Endothelial cell of umbilical vein (primary cell): ENCODE measurements around the gene BCAS4. TPM values are rescaled to one million over a fixed set of nuclear protein-coding genes. Genes with fewer than 3 reads are reported as not detected.

Experiments used
- BruUV-seq: library from RNA; stranded (reverse); fragments of 400-500 nt; replicated peaks from 2 replicates; lab custom pipeline; 2021; lab: Mats Ljungman, UMichigan
- CTCF ChIA-PET: fragments of 300-600, 350-600 bp; sonication (Branson Sonifier 250); formaldehyde crosslinking; loops from one replicate; lab custom pipeline; 2021; ENCODE audit warnings: antibody characterized with exemption, inconsistent platforms; lab: Charles Lee
- POLR2A ChIA-PET: fragments of 300-600, 350-600 bp; sonication (Branson Sonifier 250); formaldehyde crosslinking; loops from one replicate; lab custom pipeline; 2021; ENCODE audit warnings: antibody characterized with exemption, inconsistent platforms; lab: Charles Lee
- DNase-seq: peaks from one replicate; pipeline ENCODE4 v3.0.0-alpha.2; 2011; ENCODE audit warnings: low read depth, low spot score
- FAIRE-seq: peaks from 2 replicates; lab custom pipeline; 2011; peaks lifted over from hg19 to GRCh38; lab: Jason Lieb, UNC
- H2AFZ ChIP-seq: 2 replicates; pipeline ENCODE4 v1.6.0; 2012; ENCODE audit warnings: low read depth, low read length, control low read depth, inconsistent platforms
- H3K27ac ChIP-seq: 2 replicates; pipeline ENCODE4 v1.5.1; 2011; ENCODE audit warnings: low read depth, mild to moderate bottlenecking, control low read depth, low read length, moderate library complexity; ENCODE audit not compliant: insufficient read depth
- H3K27me3 ChIP-seq, 2 experiments: 2 replicates each; pipeline versions ENCODE4 v1.6.0 to v1.6.1; 2011; ENCODE audit warnings: low read length in 2 of 2, mixed read lengths in 1 of 2; ENCODE audit not compliant: control insufficient read depth in 2 of 2, insufficient read depth in 2 of 2
- H3K36me3 ChIP-seq, 2 experiments: 2 replicates in 1 of 2; 3 replicates in 1 of 2; pipeline ENCODE4 v1.5.1; 2011; ENCODE audit warnings: low read length in 2 of 2, mild to moderate bottlenecking in 1 of 2, moderate library complexity in 1 of 2; ENCODE audit not compliant: control insufficient read depth in 2 of 2, insufficient read depth in 2 of 2; ENCODE audit errors: extremely low read depth in 1 of 2
- H3K4me1 ChIP-seq: 3 replicates; pipeline ENCODE4 v1.5.1; 2011; ENCODE audit warnings: mild to moderate bottlenecking, low read length; ENCODE audit not compliant: control insufficient read depth, insufficient read depth; ENCODE audit errors: extremely low read depth
- H3K4me2 ChIP-seq: 2 replicates; pipeline ENCODE4 v1.6.1; 2011; ENCODE audit warnings: low read length, control low read depth, mixed read lengths; ENCODE audit not compliant: insufficient read depth
- H3K4me3 ChIP-seq, 3 experiments: fragments of 200-600 bp in 1 of 3; sonication (generic), shearing (Covaris generic) in 1 of 3; replicated peaks in 1 of 3; 2 replicates each; pipeline ENCODE4 v1.5.1; 2011 to 2016; ENCODE audit warnings: control low read depth in 3 of 3, low read length in 3 of 3, mild to moderate bottlenecking in 2 of 3, inconsistent platforms in 1 of 3, low read depth in 1 of 3, moderate library complexity in 1 of 3; ENCODE audit not compliant: insufficient read depth in 1 of 3
- H3K79me2 ChIP-seq: 2 replicates; pipeline ENCODE4 v1.6.0; 2012; ENCODE audit warnings: low read length, inconsistent platforms; ENCODE audit not compliant: control insufficient read depth, insufficient read depth
- H3K9ac ChIP-seq: replicated peaks from 2 replicates; pipeline ENCODE3; 2011; ENCODE audit warnings: low read length, control low read depth; ENCODE audit not compliant: insufficient read depth; ENCODE audit errors: extremely low read depth
- H3K9me1 ChIP-seq: replicated peaks from 3 replicates; pipeline ENCODE4 v1.6.0; 2011; ENCODE audit warnings: mild to moderate bottlenecking, low read length; ENCODE audit not compliant: control insufficient read depth, insufficient read depth; ENCODE audit errors: extremely low read depth
- H3K9me3 ChIP-seq: replicated peaks from 2 replicates; pipeline ENCODE4 v1.5.1; 2012; ENCODE audit warnings: low read length, inconsistent platforms; ENCODE audit not compliant: control insufficient read depth, insufficient read depth
- H4K20me1 ChIP-seq: replicated peaks from 2 replicates; pipeline ENCODE3; 2011; ENCODE audit warnings: mild to moderate bottlenecking, low read length; ENCODE audit not compliant: control insufficient read depth, insufficient read depth; ENCODE audit errors: extremely low read depth
- EZH2 ChIP-seq: IDR thresholded peaks from 2 replicates; pipeline ENCODE4 v1.6.1; 2012; ENCODE audit warnings: borderline replicate concordance, low read depth, mild to moderate bottlenecking, moderate library complexity, low read length, inconsistent platforms; ENCODE audit not compliant: severe bottlenecking
- FOS ChIP-seq: IDR thresholded peaks from 2 replicates; pipeline ENCODE4 v1.6.1; 2011; ENCODE audit warnings: mild to moderate bottlenecking, low read length, moderate library complexity, borderline replicate concordance; ENCODE audit not compliant: insufficient read depth
- GATA2 ChIP-seq: IDR thresholded peaks from 2 replicates; pipeline ENCODE4 v1.7.0; 2011; ENCODE audit warnings: low read depth, mild to moderate bottlenecking, moderate library complexity, mixed read lengths, low read length; ENCODE audit not compliant: insufficient read length, insufficient read depth
- JUN ChIP-seq: IDR thresholded peaks from 2 replicates; pipeline ENCODE4 v1.6.1; 2011; ENCODE audit warnings: borderline replicate concordance, low read depth; ENCODE audit not compliant: insufficient read length, insufficient read depth
- MAX ChIP-seq: IDR thresholded peaks from 2 replicates; pipeline ENCODE4 v1.6.1; 2011; ENCODE audit not compliant: insufficient read depth, insufficient read length
- MYC ChIP-seq: IDR thresholded peaks from one replicate; pipeline ENCODE4 v1.6.1; 2011; ENCODE audit warnings: mild to moderate bottlenecking, low read depth, low read length
- POLR2A ChIP-seq: IDR thresholded peaks from 2 replicates; pipeline ENCODE4 v1.6.1; 2012; ENCODE audit warnings: low read depth, mild to moderate bottlenecking, control low read depth, low read length
- POLR2AphosphoS5 ChIP-seq: IDR thresholded peaks from 2 replicates; pipeline ENCODE4 v1.6.1; 2012; ENCODE audit warnings: low read depth, mild to moderate bottlenecking, control low read depth, low read length, moderate library complexity; ENCODE audit not compliant: insufficient read depth
- dilution Hi-C: fragments of 300-500 bp; cut with MboI; formaldehyde crosslinking; loops from one replicate; pipeline ENCODE4 v1.15.0; 2019; ENCODE audit warnings: low sequenced_read_pairs; ENCODE audit not compliant: extremely low pct_ligation_motif_present
- intact Hi-C: fragments of 100-400 bp; cut with micrococcal nuclease; formaldehyde crosslinking; loops from one replicate; pipeline ENCODE4 v1.10.0; 2022
- polyA plus RNA-seq, 4 experiments: library from polyadenylated mRNA; depleted of rRNA in 3 of 4; stranded (reverse) in 3 of 4; unstranded in 1 of 4; fragments of >200 nt; gene quantifications; 2 replicates each; pipeline versions ENCODE4 v1.2.1 to v1.2.3, GENCODE V29; 2011 to 2012; ENCODE audit warnings: missing spikeins in 1 of 4
- total RNA-seq: library from RNA; stranded (reverse); gene quantifications from 2 replicates; pipeline ENCODE4 v1.2.3, GENCODE V29; 2021
- TF ChIP-seq, protein P1 (sequence below), 2 donors: IDR thresholded peaks; 1 replicate in 1 of 2; 2 replicates in 1 of 2; pipeline ENCODE4 v1.5.1; 2011; ENCODE audit warnings: low read length in 2 of 2, mild to moderate bottlenecking in 2 of 2, moderate library complexity in 2 of 2, control low read depth in 1 of 2, inconsistent platforms in 1 of 2, low read depth in 1 of 2; ENCODE audit not compliant: insufficient read depth in 1 of 2; ENCODE audit errors: extremely low read depth in 1 of 2

Gene BCAS4
- total and polyA plus RNA-seq, 2 donors (not counting 3 experiments of a cell fraction or from before 2014, with no cell fraction given) = 1.0 to 1.5 TPM

DNA sequence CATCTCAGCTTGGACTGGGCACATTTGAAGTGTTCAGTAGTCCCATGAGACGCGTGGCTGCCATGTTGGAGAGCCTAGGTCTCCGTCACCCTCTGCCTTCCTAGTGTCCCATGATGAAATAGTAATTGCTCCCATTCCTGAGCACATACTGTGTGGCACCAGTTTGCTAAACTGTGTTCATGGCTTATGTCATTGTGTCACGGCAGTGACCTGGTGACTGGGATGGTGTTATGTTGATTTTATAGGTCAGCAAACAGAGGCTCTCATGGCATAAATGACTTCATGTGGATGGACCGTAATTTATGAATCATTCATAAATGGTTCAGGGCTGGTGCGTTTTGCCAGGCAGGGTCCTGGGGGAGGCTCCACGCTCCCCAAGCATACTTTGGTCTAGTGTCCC is 3.8 kb downstream of the BCAS4 start:
- Histone ChIP-seq H3K9me1 (no peaks in the 10 kb centered on the region), H3K9me3 (no peaks in the 10 kb centered on the region), H4K20me1 (no peaks in the 10 kb centered on the region), H2AFZ (no peak overlapping the region), H3K36me3 (no peaks in the 10 kb centered on the region), H3K27me3 (no peaks in the 10 kb centered on the region), H3K79me2 (no peaks in the 10 kb centered on the region), H3K4me3 (no peak overlapping the region), H3K9ac (no peak overlapping the region), H3K4me1 (peaks cover 6% of the 10 kb centered on the region), H3K27ac (no peak overlapping the region), H3K4me2 (no peak overlapping the region)
- TF ChIP-seq MAX = no peak
- TF ChIP-seq, protein P1, sequence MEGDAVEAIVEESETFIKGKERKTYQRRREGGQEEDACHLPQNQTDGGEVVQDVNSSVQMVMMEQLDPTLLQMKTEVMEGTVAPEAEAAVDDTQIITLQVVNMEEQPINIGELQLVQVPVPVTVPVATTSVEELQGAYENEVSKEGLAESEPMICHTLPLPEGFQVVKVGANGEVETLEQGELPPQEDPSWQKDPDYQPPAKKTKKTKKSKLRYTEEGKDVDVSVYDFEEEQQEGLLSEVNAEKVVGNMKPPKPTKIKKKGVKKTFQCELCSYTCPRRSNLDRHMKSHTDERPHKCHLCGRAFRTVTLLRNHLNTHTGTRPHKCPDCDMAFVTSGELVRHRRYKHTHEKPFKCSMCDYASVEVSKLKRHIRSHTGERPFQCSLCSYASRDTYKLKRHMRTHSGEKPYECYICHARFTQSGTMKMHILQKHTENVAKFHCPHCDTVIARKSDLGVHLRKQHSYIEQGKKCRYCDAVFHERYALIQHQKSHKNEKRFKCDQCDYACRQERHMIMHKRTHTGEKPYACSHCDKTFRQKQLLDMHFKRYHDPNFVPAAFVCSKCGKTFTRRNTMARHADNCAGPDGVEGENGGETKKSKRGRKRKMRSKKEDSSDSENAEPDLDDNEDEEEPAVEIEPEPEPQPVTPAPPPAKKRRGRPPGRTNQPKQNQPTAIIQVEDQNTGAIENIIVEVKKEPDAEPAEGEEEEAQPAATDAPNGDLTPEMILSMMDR (IDR thresholded peaks at IDR 0.05; ENCODE audit: extremely low read depth in 1 of 2, insufficient read depth in 1 of 2, low read depth in 1 of 2, low read length in 2 of 2) = no peak
- TF ChIP-seq FOS = no peak
- TF ChIP-seq EZH2 = no peak
- no peak for TF ChIP-seq MYC
- no peak for TF ChIP-seq POLR2AphosphoS5
- no peak for TF ChIP-seq POLR2A
- no peak for TF ChIP-seq JUN
- TF ChIP-seq GATA2 = no peak
- ChIA-PET POLR2A (no interaction called here), CTCF (interaction anchor here (0.9 to 1.1 kb wide), 2 partner anchors 8 to 20 kb away, joined by 3 read pairs; no protein-coding TSS in a partner anchor)
- dilution Hi-C loops (no loop called here), intact Hi-C loops (no loop called here)
- BruUV-seq = no TSS peak
- DNase-seq (no peak), FAIRE-seq (no peak)
